Ovary (tissue), 3 donors: ENCODE measurements around the gene SCN5A.

Experiments used
- POLR2A ChIP-seq: fragments of 450-650 bp; IDR thresholded peaks from one replicate; pipeline ENCODE4 v1.6.1; 2017; ENCODE audit warnings: antibody characterized with exemption, mild to moderate bottlenecking, moderate library complexity
- TF ChIP-seq, protein P1 (sequence below), 3 donors: fragments of 450-650 bp in 2 of 3; fragments of 200-600 bp in 1 of 3; IDR thresholded peaks; one replicate each; pipeline versions ENCODE4 v1.5.1 to v1.8.0; 2016 to 2022; ENCODE audit warnings: antibody characterized with exemption in 3 of 3, mild to moderate bottlenecking in 1 of 3
- donor health status: DM: no; HTN: no; CAD: no.

DNA sequence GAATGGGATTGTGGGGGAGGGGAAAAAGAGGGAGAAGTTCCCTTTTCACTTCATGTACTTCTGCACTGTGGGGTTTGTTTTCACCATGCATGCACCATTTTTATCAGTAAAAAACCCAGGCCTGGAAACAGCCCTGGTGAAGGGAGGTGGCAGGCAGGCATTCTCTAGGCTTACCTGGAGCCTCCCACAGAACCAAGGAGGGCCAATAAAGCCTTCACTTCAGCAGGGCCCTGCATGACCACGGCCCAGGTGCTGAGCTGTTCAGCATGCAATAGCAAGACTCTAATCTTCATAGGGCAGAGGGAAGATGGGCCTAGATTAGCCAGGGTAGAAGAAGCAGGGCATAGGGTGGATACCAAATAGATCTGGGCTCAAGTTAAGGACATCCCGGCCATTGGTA lies 49.6 kb downstream of the SCN5A start:
- TF ChIP-seq, protein P1, sequence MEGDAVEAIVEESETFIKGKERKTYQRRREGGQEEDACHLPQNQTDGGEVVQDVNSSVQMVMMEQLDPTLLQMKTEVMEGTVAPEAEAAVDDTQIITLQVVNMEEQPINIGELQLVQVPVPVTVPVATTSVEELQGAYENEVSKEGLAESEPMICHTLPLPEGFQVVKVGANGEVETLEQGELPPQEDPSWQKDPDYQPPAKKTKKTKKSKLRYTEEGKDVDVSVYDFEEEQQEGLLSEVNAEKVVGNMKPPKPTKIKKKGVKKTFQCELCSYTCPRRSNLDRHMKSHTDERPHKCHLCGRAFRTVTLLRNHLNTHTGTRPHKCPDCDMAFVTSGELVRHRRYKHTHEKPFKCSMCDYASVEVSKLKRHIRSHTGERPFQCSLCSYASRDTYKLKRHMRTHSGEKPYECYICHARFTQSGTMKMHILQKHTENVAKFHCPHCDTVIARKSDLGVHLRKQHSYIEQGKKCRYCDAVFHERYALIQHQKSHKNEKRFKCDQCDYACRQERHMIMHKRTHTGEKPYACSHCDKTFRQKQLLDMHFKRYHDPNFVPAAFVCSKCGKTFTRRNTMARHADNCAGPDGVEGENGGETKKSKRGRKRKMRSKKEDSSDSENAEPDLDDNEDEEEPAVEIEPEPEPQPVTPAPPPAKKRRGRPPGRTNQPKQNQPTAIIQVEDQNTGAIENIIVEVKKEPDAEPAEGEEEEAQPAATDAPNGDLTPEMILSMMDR (IDR thresholded peaks at IDR 0.05), result no peak
- no peak for TF ChIP-seq POLR2A
